ENCODE results near the gene KRTAP26-1.

The KRTAP26-1 gene, protein sequence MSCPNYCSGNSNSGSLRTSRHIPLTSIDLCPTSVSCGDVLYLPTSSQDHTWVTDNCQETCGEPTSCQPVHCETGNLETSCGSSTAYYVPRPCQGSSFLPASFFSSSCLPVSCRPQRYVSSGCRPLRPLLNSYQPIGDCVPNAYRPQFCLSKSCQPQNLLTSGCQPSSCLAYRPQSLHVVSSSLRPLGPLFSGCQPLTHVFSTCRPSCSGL

DNA sequence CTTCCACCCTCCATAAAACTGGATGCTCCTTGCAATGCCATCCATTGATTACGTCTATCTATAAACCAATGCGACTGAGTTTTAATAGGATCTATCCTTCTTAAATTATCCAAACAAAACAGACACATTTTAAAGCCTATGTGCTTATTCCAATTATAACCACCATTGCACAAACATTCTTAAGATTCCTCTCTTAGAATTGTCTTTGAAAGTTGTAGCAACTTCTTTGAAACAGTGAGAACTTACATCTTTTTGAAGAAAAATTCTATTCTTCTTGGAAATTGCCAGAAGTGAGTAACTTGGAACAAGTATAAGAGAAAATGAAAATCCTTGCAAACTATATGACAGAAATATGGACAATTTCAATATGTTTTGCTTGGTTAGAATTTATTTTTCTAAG lies at the start of gene KRTAP26-1:
KRTAP26-1 (minus strand) TSS at position 101 of the 400 bp plus-strand sequence. CDS start 280 bp downstream, outside the sequence.
- no peak for DNase-seq (ENCODE audit: low spot score)

DNA sequence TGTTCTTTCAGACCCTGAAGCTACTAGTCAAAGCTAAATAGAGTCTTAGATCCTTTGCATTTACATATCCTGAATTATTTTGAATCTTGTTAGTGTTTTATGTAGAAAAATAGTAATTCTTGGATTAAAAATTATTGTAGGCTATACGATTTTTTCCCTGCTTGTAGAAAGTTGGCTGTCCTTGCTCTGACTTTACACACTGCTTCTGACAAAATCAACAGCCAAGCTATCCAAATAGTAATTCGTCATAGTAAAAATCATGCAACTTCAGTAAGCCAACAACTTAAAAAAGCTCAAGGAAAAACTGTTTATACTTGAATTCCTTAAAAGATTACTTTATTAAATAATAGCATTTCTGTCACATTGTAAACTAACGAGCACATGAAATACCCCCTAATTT lies 35.8 kb upstream of the KRTAP26-1 start:
- DNase-seq (ENCODE audit: low spot score), result no peak

DNA sequence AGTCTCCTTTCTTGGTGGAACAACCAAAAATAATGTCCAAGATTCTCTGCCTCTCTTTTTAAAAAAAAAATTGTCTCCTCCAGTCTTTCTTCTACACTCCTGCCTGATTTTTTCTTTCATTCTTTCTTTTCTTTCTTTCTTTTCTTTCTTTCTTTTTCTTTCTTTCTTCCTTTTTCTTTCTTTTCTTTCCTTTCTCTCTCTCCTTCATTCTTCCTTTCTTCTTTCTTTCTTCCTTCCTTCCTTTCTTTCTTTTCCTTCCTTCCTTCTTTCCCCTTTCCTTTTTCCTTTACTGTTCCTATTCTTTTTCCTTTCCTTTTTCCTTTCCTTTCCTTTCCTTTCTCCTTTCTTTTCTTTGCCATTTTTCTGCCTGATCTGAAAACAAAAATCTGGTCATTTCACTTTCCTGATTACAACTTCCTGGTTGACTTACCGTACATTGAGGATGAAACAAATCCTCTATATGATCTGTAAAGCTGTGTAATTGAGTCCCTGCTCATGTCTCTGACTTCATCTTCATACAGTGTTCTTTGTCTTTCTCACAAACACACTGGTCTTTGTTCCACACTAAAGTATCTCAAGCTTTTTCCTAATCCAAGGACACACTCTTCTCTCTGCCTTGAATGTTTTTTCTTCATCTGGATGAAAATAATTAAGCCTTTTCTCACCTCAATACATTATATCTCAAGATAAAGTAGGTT lies 34.3 kb upstream of the KRTAP26-1 start:
- DNase-seq (ENCODE audit: low spot score), result no peak

DNA sequence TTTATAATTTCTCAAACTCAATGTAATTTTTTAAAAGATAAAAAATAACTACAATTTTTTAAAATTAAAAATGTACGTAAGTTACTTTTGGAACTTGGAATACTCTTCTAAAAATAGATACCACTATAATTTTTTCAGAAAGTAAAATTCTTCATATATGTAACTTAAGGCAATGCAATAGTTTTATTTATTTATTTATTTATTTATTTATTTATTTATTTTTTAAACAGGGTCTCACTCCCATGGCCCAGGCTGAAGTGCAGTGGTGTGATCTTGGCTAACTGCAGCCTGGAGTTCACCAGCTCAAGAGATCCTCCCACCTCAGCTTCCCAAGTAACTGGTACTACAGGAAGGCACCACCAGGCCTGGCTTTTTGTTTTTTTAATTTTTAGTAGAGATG lies 31.4 kb upstream of the KRTAP26-1 start:
- DNase-seq (ENCODE audit: low spot score), result no peak

DNA sequence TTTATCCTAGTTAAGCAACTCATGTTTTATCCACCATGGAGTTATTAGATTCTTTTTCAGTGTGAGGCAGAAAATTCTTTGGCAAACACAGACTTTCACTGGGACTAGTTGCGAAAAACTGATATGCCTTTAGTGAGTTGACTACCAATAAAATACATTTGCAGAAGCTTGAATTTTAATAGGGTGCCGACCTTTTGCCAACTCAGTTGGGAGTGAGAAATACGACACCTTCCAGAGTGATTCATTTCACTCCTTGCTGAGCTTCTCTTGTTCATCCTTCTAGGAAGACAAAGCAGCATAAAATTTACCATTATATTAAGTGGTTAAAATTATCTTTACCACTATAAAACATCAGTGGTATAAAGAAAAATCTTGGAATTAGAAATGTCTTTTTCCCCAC lies 29.5 kb upstream of the KRTAP26-1 start:
- DNase-seq (ENCODE audit: low spot score), result no peak

DNA sequence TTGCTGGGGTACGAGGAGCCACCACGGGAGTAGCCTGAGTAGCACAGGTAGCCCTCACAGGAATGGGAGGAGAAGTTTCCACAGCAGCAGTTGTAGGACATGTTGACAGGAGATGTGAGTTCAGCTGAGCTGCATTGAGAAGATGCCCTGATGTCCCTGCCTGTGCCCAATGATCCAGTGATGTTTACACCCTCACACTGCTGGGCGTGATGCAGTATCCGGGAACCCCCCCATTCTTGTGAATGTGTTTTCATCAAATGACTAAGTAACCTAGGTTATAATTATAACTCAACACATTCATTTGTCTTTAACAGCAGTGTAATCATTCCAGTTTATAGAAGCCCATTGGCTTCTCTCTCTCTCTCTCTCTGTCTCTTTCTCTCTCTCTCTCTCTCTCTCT lies 28.4 kb upstream of the KRTAP26-1 start, which contains the start of gene KRTAP23-1:
KRTAP23-1 (minus strand) TSS at position 101 of the 400 bp plus-strand sequence; CDS start at position 101, 0 bp downstream.
- DNase-seq (ENCODE audit: low spot score), result no peak

DNA sequence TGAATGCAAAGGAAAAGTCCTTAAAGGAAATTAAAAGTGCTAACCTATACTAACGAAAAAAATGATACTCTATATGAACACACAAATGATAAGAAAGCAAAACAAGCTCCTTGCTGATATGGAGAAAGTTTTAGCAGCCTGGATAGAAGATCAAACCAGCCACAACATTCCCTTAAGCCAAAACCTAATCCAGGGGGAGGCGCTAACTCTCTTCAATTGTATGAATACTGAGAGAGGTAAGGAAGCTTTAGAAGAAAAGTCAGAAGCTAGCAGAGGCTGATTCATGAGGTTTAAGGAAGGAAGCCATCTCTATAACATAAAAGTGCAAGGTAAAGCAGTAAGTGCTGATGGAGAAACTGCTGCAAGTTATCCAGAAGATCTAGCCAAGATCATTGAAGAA lies 24.9 kb upstream of the KRTAP26-1 start:
- DNase-seq (ENCODE audit: low spot score), result no peak

DNA sequence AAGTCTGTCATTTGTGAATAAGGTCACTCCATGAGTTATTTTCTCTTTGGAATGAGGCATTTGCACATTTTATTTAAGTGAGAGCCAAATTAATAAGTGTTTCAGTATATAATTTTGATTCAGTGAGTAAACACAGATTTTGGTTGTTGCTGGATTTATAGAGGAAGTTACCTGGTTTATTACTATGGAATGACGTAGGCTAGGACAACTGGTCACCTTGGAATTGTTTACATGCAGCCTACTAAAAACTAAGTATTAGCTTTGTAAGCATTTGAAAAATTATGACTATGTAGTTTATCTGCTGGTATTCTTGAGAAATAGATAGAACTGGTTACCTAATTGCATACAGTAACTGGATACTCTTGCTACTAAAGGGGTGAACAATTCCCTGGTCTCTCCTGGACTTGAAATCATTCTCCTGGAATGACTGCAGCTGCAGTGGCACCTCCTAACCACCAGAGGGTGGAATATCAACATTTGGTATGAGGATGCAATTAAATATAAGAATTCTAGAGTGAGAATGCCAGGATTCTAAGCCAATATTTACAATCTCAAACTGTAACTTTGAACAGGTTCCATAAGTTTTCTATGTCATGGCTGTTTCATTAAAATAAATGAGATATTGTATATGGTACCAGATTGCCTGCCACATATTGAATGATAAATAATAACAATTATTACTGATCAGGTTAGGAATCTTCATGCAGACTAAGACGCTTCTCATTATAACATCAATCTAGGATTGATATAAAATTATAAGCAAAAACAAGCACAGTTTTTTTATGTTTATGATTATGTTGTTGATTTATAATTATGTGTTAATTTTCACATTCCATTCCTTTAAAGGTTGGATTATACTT lies 20.8 kb upstream of the KRTAP26-1 start:
- peak; percentile 23 for DNase-seq (ENCODE audit: low spot score)

DNA sequence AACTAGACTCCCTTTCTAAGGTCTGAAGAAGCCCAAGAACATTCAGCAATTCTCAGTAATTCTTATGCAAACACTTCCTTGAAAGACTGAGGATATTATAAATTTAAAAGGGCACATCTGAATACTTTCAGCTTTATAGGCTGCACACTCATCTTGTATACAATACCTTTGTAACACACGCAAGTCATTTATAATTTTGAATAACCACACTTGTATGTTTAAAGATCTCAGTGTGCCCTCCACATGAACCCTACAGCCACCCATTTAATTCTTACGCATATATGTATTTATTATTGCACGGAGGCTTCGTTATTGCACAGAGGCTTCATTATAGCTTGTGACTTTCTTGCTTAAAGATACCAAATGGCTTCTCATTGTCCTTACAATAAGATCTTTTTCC lies 18.6 kb upstream of the KRTAP26-1 start:
- no peak for DNase-seq (ENCODE audit: low spot score)

DNA sequence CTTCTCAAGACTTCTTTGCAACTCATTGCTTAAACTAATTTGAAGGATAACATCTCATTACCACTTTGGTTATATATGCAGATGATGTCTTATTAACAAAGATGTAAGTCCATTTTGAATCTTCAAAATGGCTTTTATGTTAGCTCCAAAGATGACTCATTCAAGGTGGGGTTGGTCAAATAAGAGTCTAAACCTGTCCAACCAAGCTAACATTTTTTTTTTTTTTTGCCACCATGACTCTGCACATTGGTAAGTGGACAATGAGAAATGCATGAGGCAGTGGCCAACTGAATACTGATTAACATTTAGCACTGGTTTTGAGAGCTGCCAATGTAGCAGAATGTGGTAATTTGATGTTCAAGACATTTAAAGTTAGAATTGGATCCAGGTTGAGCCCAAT lies 17.7 kb upstream of the KRTAP26-1 start:
- no peak for DNase-seq (ENCODE audit: low spot score)

DNA sequence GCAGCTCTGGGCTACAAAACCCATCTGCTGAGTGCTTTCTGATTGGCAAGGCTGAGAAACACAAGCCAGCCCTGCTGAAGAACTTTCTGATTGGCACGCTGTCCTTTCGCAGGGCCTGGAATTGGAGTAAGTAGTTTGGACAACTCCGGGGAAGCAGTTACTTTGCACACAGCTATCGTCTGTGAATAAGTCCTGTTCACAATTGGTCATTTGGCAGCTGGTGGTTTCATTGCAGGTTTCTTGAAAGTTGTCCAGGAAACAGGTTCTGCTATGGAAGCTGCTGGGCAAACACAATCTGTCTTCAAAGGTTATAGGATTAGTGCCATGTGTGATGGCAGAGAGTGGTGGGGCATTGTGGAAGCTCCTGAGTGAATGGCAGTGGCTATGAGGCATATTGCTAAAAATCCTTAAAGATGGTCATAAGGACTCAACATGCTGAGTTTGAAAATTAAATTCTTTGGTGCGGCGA lies 17.2 kb upstream of the KRTAP26-1 start, which contains the start of gene KRTAP27-1:
KRTAP27-1 (minus strand) TSS at position 419 of the 469 bp plus-strand sequence; CDS start at position 393, 26 bp downstream.
- DNase-seq (ENCODE audit: low spot score), result no peak

DNA sequence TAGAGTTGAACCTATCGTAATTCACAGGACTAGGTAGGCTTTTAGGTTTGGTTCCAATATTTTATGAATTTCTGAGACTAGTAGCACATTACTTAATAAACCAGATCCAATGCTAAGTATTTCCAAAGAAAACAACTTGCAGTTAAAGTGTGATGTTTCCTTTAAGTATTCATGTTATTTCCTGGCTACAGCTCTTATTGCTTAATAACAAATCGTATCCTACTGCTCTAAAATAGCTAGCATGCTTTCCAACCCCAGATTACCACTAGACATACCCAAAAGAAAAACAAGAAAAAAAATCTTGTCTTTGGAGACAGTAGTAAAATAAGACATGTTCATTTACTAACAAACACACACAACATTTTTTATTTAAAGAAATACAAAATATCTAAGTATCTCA lies 16.5 kb upstream of the KRTAP26-1 start:
- DNase-seq (ENCODE audit: low spot score), result no peak

DNA sequence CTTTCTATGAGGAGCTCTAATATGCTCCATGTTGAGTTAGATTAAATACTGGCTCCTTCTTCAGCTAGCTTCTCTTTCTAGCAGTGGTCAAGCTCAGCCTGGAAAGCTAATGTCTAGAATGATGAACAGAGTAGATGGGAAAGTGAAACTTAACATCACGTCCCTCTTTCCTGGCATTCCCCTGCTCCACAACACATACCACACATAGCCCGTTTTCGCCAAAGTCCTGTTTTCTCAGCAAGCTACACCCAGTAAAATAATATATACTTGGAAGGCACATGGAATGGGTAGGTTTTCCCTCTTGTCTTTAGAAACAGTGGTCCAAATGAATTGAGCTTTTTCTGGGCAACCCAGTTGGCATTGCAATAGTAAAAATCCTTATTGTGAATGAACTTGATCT lies 13.6 kb upstream of the KRTAP26-1 start:
- no peak for DNase-seq (ENCODE audit: low spot score)

DNA sequence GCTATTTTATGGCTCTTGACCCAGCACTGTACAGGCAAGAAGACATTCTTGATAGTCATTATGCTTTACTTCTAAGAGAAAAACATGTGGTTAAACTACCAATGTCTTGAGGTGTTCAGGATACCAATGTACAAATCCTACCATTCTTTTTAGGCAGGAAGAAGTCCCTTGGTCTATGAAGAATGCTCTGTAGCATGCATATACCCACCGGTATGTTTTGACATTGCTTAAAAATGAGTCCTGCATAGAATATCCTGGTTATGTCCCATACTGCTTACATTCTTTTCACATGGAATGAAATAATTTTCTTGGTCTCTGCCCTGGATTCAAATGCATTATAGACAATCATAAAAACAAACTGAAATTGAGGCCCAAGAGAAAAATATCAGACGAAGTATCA lies 12.6 kb upstream of the KRTAP26-1 start:
- no peak for DNase-seq (ENCODE audit: low spot score)

DNA sequence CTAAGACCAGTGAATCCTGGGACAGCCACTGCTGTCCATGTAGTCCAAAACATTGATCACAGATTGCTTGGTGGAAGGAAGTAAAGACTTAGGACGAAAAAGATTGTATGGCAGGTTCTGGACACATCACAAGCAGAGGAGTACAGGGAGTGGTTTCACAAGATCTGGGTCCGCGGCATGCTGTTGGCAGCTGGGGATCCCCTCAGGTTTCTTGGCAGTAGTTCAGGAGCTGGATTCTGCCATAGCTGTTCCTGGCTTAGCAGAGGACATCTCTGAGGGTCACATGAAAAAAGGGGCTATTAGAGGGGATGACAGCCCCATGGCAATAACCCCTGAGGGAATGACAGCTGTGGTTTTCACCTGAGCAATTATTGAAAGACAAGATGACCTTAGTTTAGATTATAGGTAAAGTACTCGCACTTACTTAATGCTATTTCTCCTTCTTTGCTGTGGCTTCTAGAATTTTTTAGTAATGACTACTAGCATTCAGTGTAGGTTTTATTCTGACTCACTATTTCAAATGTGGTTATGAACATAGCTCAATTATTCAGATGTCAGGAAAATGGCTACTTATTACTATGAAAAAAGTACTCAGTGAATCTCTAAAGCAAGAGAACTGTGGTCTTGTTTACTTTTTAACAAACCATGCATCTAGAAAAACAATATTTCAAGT lies 9.2 kb upstream of the KRTAP26-1 start:
- DNase-seq (ENCODE audit: low spot score), result no peak

DNA sequence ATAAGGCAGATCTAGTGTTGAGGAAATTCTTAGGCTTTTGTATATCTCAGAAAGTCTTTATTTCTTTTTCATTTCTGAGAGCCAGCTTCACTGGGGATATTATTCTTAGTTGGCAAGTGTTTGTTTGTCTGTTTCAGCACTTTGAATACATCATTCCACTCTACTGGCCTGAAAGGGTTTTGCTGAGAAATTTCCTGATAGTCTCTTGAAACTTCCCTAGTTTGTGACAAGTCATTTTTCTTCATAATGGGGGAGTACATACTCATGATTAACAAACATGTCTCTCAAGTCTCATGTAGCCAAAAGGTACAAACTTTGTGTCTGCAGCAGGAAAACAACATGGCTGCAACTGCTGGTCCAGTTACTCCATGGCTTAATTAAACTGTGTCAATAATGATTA lies 6.3 kb upstream of the KRTAP26-1 start:
- DNase-seq (ENCODE audit: low spot score), result no peak

DNA sequence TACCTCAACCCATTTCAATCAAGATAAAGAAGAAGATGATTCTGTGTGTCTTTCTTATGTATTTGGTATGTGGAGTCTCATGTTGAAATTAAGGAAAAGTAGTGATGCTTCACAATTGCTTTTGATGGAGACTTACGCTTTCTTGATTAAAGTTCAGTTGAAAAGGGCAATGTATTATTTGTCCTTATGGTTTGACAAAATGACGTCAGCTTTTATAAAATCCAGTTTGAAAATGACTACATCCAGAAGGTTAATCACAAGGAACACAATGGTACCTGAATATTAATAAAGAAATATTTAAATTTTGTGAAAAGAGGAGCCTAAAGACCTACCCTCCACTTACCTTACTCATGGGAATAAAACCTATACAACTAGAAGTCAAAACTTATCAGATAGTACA lies 4.4 kb downstream of the KRTAP26-1 start:
- no peak for DNase-seq (ENCODE audit: low spot score)

DNA sequence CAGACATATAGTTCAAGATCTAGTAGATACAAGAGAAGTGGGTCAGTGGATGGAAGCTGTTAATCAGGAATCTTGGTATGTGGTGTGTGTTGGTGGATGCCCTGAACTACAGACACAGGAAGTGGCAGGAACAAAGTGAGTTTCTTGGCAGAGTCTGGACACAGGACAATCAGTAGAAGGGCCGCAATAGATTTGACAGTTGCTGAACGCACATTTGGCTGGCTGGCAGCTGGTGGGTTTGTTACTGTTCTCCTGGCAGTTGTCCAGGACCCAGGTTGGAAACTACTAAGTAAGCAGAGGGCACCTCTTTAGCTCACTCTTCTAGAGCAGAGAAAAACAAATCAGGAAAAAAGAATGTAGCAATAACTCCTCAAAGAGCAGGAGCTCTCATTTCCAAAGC lies 13.2 kb downstream of the KRTAP26-1 start:
- DNase-seq (ENCODE audit: low spot score), result no peak

DNA sequence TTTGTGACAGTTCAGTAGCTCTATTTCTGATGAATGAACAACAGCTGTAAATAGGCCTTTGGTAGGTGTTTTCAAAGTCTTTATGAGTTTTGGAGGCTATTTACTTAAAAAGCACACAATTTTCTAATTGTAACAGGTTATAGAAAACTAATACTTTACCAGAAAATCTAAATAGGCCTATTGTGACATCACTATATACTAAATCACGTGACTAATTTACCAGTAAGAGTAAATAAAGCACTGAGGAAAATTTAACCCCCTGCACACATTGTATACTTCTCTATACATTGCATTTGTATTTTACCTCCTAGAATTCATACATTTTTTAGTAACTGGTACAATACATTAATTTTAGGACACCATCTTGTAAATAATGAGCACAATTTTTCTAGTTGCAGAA lies 15.0 kb downstream of the KRTAP26-1 start:
- DNase-seq (ENCODE audit: low spot score), result no peak

DNA sequence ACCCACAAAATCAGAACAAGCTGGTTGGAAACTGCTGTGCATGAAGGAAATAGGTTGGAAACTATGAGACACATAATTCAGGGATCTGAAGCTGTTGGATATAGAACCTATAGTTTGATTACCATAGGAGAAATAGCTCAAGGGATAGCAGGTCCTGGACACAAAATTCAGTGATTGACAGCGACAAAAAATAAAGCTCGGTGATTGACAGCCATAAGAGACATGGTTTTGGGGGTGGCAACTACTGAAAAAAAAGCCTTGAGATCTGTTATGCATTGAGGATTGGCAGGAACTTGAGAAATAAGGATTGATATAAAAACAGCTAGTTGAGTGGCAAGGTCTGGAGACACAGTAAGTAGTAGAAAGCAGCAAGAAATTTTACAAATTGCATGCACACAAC lies 30.9 kb downstream of the KRTAP26-1 start, which contains the start of gene KRTAP25-1:
KRTAP25-1 (minus strand) TSS at position 300 of the 400 bp plus-strand sequence; CDS start at position 276, 24 bp downstream.
- DNase-seq (ENCODE audit: low spot score), result no peak

DNA sequence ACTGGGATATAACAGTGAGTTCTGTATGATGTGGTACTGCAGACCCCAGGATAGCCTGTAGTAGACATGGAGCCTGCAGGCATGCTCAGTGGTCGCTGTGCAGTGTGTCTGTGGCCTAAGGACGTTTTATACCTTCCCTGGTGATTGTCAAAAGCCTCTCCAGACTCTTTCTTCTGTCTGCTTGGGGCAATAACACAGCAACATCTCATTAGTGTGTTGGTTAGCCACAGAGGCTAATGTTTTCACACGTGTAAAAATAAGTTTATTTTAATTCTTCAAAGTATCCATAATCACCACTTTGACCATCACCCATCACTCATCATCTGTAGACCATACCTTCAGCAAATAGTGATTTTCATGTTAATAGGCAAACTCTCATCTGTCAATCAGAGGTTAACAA lies 37.3 kb downstream of the KRTAP26-1 start, which contains the start of gene KRTAP24-1:
KRTAP24-1 (minus strand) TSS at position 101 of the 400 bp plus-strand sequence; CDS start at position 83, 18 bp downstream.
- DNase-seq (ENCODE audit: low spot score), result no peak

DNA sequence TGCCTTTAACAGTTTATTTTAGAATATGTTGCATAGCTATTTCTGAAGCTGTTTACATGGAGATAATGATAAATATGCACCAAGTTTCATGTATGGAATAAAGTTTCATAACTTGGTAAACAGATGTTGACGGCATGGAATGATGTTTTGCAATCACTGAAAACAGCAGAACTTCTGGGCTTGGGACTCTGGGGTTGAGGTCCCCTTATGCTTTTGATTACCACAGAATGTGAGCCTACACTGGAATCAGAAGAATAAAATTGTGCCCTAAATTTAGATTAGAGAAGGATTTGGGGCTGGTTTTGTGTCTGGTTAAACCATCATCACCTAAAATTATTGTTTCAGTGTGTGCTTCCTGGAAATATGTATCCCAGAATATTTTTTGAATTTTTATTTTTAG lies 48.5 kb downstream of the KRTAP26-1 start:
- no peak for DNase-seq (ENCODE audit: low spot score)

Data from activated CD4-positive, alpha-beta T cell treated with anti-CD3 and anti-CD28 coated beads, Interleukin-2, Interleukin-4, amounts not matched to agents 100 ng/mL and 50 ng/mL, durations not matched to agents 16 hours and 8 hours (primary cell).